K562 (cell line): ENCODE measurements around the gene DEK. TPM values are rescaled to one million over a fixed set of nuclear protein-coding genes. Genes with fewer than 3 reads are reported as not detected.

ENCODE experiments used
- ATAC-seq: fragments of 200-7000 bp; cut with Tn5 transposase; 3 replicates; pipeline ENCODE4 v1.9.1; 2020; ENCODE audit warnings: moderate library complexity
- BruUV-seq: library from RNA; stranded (reverse); fragments of 400-500 nt; replicated peaks from 2 replicates; lab custom pipeline; 2021; lab: Mats Ljungman, UMichigan
- CTCF ChIA-PET: fragments of 300-600 bp; formaldehyde crosslinking; extraction: SDS; loops from one replicate; lab custom pipeline; 2021; ENCODE audit warnings: low intra/inter-chr PET ratio; lab: Yijun Ruan, JAX
- POLR2A ChIA-PET: fragments of 300-600, 350-650 bp; sonication (Branson Sonifier 250); formaldehyde crosslinking; extraction: SDS; loops from one replicate; lab custom pipeline; 2021; ENCODE audit warnings: antibody characterized with exemption, inconsistent platforms; lab: Yijun Ruan, JAX
- DNase-seq, 4 experiments: peaks; one replicate each; pipeline versions ENCODE4 v3.0.0 to v3.0.0-alpha.2; 2011 to 2018; ENCODE audit warnings: low spot score in 3 of 4, mixed read lengths in 3 of 4; ENCODE audit errors: extremely low read depth in 1 of 4
- FAIRE-seq: peaks from 2 replicates; lab custom pipeline; 2011; peaks lifted over from hg19 to GRCh38; lab: Jason Lieb, UNC
- H2AFZ ChIP-seq: 2 replicates; pipeline ENCODE4 v1.6.0; 2011; ENCODE audit warnings: low read depth, low read length, control low read depth, inconsistent platforms
- H3K27ac ChIP-seq: fragments of 200-600 bp; 3 replicates; pipeline ENCODE4 v1.8.0; 2011; ENCODE audit warnings: low read depth, mild to moderate bottlenecking, control low read depth, inconsistent platforms, low read length, moderate library complexity, mixed read lengths; ENCODE audit errors: extremely low read depth
- H3K27me3 ChIP-seq, 2 experiments: fragments of 300-600 bp in 1 of 2; 2 replicates in 1 of 2; 3 replicates in 1 of 2; pipeline versions ENCODE4 v1.6.0 to v1.8.0; 2011; ENCODE audit warnings: inconsistent platforms in 2 of 2, low read length in 2 of 2, mild to moderate bottlenecking in 1 of 2, mixed read lengths in 1 of 2, moderate library complexity in 1 of 2; ENCODE audit not compliant: control insufficient read depth in 2 of 2, insufficient read depth in 2 of 2
- H3K36me3 ChIP-seq: fragments of 300-600 bp; 3 replicates; pipeline ENCODE4 v1.8.0; 2011; ENCODE audit warnings: mild to moderate bottlenecking, low read length, inconsistent platforms; ENCODE audit not compliant: control insufficient read depth, insufficient read depth
- H3K4me1 ChIP-seq, 2 experiments: fragments of 200-600 bp in 1 of 2; replicated peaks in 1 of 2; 2 replicates in 1 of 2; 3 replicates in 1 of 2; pipeline versions ENCODE4 v1.5.1 to v1.8.0; 2011; ENCODE audit warnings: inconsistent platforms in 2 of 2, low read length in 2 of 2, mild to moderate bottlenecking in 1 of 2, mixed read lengths in 1 of 2, moderate library complexity in 1 of 2; ENCODE audit not compliant: control insufficient read depth in 2 of 2, insufficient read depth in 2 of 2
- H3K4me2 ChIP-seq: 2 replicates; pipeline ENCODE4 v1.6.1; 2011; ENCODE audit warnings: low read length, control low read depth, inconsistent platforms, mixed read lengths; ENCODE audit not compliant: insufficient read depth
- H3K4me3 ChIP-seq: fragments of 200-600 bp; sonication (generic), shearing (Covaris generic); 2 replicates; pipeline ENCODE4 v1.5.1; 2016; ENCODE audit warnings: control low read depth, inconsistent platforms
- H3K79me2 ChIP-seq: fragments of 200-600 bp; 3 replicates; pipeline ENCODE4 v1.8.0; 2011; ENCODE audit warnings: low read length, inconsistent platforms; ENCODE audit not compliant: control insufficient read depth, insufficient read depth
- H3K9ac ChIP-seq, 2 experiments: 2 replicates each; pipeline versions ENCODE4 v1.6.0 to v1.6.1; 2011; ENCODE audit warnings: low read depth in 2 of 2, low read length in 2 of 2, control low read depth in 1 of 2, inconsistent platforms in 1 of 2, mild to moderate bottlenecking in 1 of 2, mixed read lengths in 1 of 2; ENCODE audit not compliant: insufficient read depth in 1 of 2
- H3K9me1 ChIP-seq: one replicate; pipeline ENCODE4 v1.6.0; 2011; ENCODE audit warnings: inconsistent platforms, mild to moderate bottlenecking, low read length, moderate library complexity; ENCODE audit not compliant: control insufficient read depth, insufficient read depth
- H3K9me3 ChIP-seq: replicated peaks from 2 replicates; pipeline ENCODE4 v1.5.1; 2011; ENCODE audit warnings: low read depth, low read length, inconsistent platforms; ENCODE audit not compliant: control insufficient read depth, insufficient read depth
- H4K20me1 ChIP-seq: replicated peaks from 2 replicates; pipeline ENCODE4 v1.6.1; 2011; ENCODE audit warnings: low read length, inconsistent platforms, mixed read lengths; ENCODE audit not compliant: control insufficient read depth, insufficient read depth
- ARHGAP35 ChIP-seq: fragments of 450-650 bp; IDR thresholded peaks from 2 replicates; pipeline ENCODE4 v1.6.1; 2018; ENCODE audit not compliant: partially characterized antibody
- ARNT ChIP-seq, 2 experiments: fragments of 450-650 bp; IDR thresholded peaks; 2 replicates each; pipeline ENCODE4 v1.6.1; 2016; ENCODE audit warnings: mild to moderate bottlenecking in 1 of 2
- ATF6 ChIP-seq: sonication (generic); formaldehyde crosslinking; IDR thresholded peaks from 2 replicates; pipeline ENCODE4 v1.4.0; 2020; ENCODE audit warnings: mild to moderate bottlenecking, missing genetic modification reagents
- ATF7 ChIP-seq: fragments of 450-650 bp; IDR thresholded peaks from 2 replicates; pipeline ENCODE4 v1.7.1; 2014; ENCODE audit warnings: mild to moderate bottlenecking, moderate library complexity
- BRD9 ChIP-seq: fragments of 450-650 bp; IDR thresholded peaks from 2 replicates; pipeline ENCODE4 v1.6.1; 2018; ENCODE audit warnings: low read depth; ENCODE audit not compliant: partially characterized antibody
- CSDE1 ChIP-seq, 2 experiments: fragments of 450-650 bp; IDR thresholded peaks; 2 replicates each; pipeline ENCODE4 v1.6.1; 2016; ENCODE audit warnings: mild to moderate bottlenecking in 1 of 2
- MEF2A ChIP-seq: IDR thresholded peaks from 2 replicates; pipeline ENCODE4 v1.6.1; 2011; ENCODE audit warnings: low read depth, mild to moderate bottlenecking, low read length, moderate library complexity; ENCODE audit not compliant: control insufficient read depth
- PATZ1 ChIP-seq: fragments of 250-450 bp; sonication (Bioruptor Pico); IDR thresholded peaks from 2 replicates; pipeline ENCODE4 v1.5.0; 2020; ENCODE audit warnings: mild to moderate bottlenecking, borderline replicate concordance
- POLR2AphosphoS2 ChIP-seq: IDR thresholded peaks from 2 replicates; pipeline ENCODE4 v1.6.1; 2012; ENCODE audit warnings: low read length, improper control_type of control experiment
- RBM17 ChIP-seq: fragments of 200-400 bp; formaldehyde crosslinking; IDR thresholded peaks from 2 replicates; pipeline ENCODE4 v1.6.1; 2017; ENCODE audit warnings: low read depth, mild to moderate bottlenecking, low read length, borderline replicate concordance
- SMAD4 ChIP-seq: fragments of 250-450 bp; sonication (Bioruptor Pico); conservative IDR thresholded peaks from 2 replicates; pipeline ENCODE4 v1.8.0; 2021; ENCODE audit warnings: inconsistent platforms, mild to moderate bottlenecking, moderate library complexity
- STAT5B ChIP-seq: fragments of 250-450 bp; sonication (Bioruptor Pico); IDR thresholded peaks from 2 replicates; pipeline ENCODE4 v1.8.0; 2021; ENCODE audit warnings: mild to moderate bottlenecking, inconsistent platforms
- WGBS: fragments of 100-300 bp; shearing (Covaris generic); methylation state at CpG from one replicate; pipeline ENCODE4 v1.1.6; 2016; ENCODE audit warnings: low coverage, mixed read lengths; ENCODE audit not compliant: insufficient coverage; ENCODE audit errors: missing lambda C conversion rate; 5-methylcytosine and 5-hydroxymethylcytosine counted together
- in situ Hi-C: fragments of 300-500 bp; cut with MboI; formaldehyde crosslinking; loops from 4 replicates; pipeline ENCODE4 v1.15.0; 2018; ENCODE audit warnings: inconsistent platforms, mixed read lengths
- intact Hi-C: fragments of 100-400 bp; cut with micrococcal nuclease; formaldehyde crosslinking; loops from 2 replicates; pipeline ENCODE4 v1.14.2; 2022
- polyA plus RNA-seq, 8 experiments: library from polyadenylated mRNA; depleted of rRNA in 4 of 8; stranded (reverse) in 5 of 8; unstranded in 3 of 8; fragments of >200 nt; fragmentation: Nextera tagmentation in 2 of 8; fragmentation: Illumina TruSeq in 1 of 8; extraction: Ambion mirVana in 2 of 8; extraction: Trizol in 1 of 8; gene quantifications; 2 replicates each; pipeline versions ENCODE4 v1.2.1 to v1.2.3, GENCODE V29; 2011 to 2014; ENCODE audit warnings: inconsistent platforms in 1 of 8, missing spikeins in 1 of 8
- total RNA-seq, 7 experiments: library from RNA; depleted of rRNA in 6 of 7; stranded (reverse); fragments of >200 nt in 6 of 7; fragmentation: Illumina TruSeq in 2 of 7; extraction: Trizol in 2 of 7; gene quantifications; 2 replicates each; pipeline versions ENCODE4 v1.2.1 to v1.2.3, GENCODE V29; 2011 to 2021; ENCODE audit warnings: low replicate concordance in 1 of 7

Gene DEK
- total and polyA plus RNA-seq, 9 of the 15 experiments (the other 6 are each of a cell fraction or from before 2014, with no cell fraction given), result 82.3 to 338 (median 184) TPM

GRCh38 chr6:18253635-18254034, 10.7 kb downstream of the DEK start:
- no peaks in the 10 kb centered on the region for H4K20me1 ChIP-seq
- no peak overlapping the region for H3K4me2 ChIP-seq
- no peaks in the 10 kb centered on the region for H3K9me1 ChIP-seq
- in situ Hi-C loops, result no loop called here
- DNase-seq, result no peak
- peaks cover 90% of the 10 kb centered on the region for H3K79me2 ChIP-seq
- peaks cover 98% of the 10 kb centered on the region for H3K36me3 ChIP-seq
- no peak for TF ChIP-seq ATF6
- TF ChIP-seq ATF7, result no peak
- no peak for TF ChIP-seq MEF2A
- no peak for TF ChIP-seq ARHGAP35
- no peak for TF ChIP-seq POLR2AphosphoS2
- no peak for TF ChIP-seq PATZ1 (CRISPR knock-in tag)
- no peak for TF ChIP-seq RBM17
- no peak for TF ChIP-seq CSDE1 (IDR thresholded peaks at IDR 0.05)
- no peak for TF ChIP-seq SMAD4
- TF ChIP-seq STAT5B (CRISPR knock-in tag), result no peak
- TF ChIP-seq ARNT (IDR thresholded peaks at IDR 0.05), result no peak
- TF ChIP-seq BRD9, result no peak
- H2AFZ ChIP-seq, result no peak overlapping the region
- H3K27me3 ChIP-seq, result no peaks in the 10 kb centered on the region
- H3K27ac ChIP-seq, result no peak overlapping the region
- peak; percentile 31; the same call in 2 of the 3 replicates for ATAC-seq
- H3K4me3 ChIP-seq, result no peak overlapping the region
- H3K4me1 ChIP-seq, result no peaks in the 10 kb centered on the region
- WGBS, result 91% methylated on average over 5 of the region's 5 CpGs
- BruUV-seq, result no TSS peak
- FAIRE-seq, result no peak
- ChIA-PET POLR2A (interaction anchor here (0.6 to 4.9 kb wide), 4 partner anchors 9 to 1976 kb away, joined by 4 to 29 read pairs (median 10); partner anchors contain the start of gene DEK), CTCF (no interaction called here)
- intact Hi-C loops, result no loop called here
- H3K9ac ChIP-seq, result no peak overlapping the region; a peak in 1 of 4 replicates
- H3K9me3 ChIP-seq, result no peaks in the 10 kb centered on the region
